Measurements from ENCODE around the gene ZDHHC19.

ZDHHC19 gene

GRCh38 chr3:196156160-196156559, 55.0 kb downstream of the ZDHHC19 start:
- TF ChIP-seq CTCF (IDR thresholded peaks at IDR 0.05; ENCODE audit: low read length, missing control alignments) = no peak
- no peak for DNase-seq (ENCODE audit: low read depth)

GRCh38 chr3:196150481-196150880, 60.7 kb downstream of the ZDHHC19 start:
- no peak for TF ChIP-seq CTCF (IDR thresholded peaks at IDR 0.05; ENCODE audit: low read length, missing control alignments)
- DNase-seq (ENCODE audit: low read depth) = no peak
- no peak overlapping the region for H3K4me3 ChIP-seq (replicated peaks; ENCODE audit: low read depth, low read length)

More at GRCh38 chr3:196156160-196156559, 55.0 kb downstream of the ZDHHC19 start:
- H3K4me3 ChIP-seq (replicated peaks; ENCODE audit: low read depth, low read length) = no peak overlapping the region

- no peak for DNase-seq (ENCODE audit: low read depth)
- TF ChIP-seq CTCF (IDR thresholded peaks at IDR 0.05; ENCODE audit: low read length, missing control alignments) = no peak
- no peak overlapping the region for H3K4me3 ChIP-seq (replicated peaks; ENCODE audit: low read depth, low read length)
Measured at GRCh38 chr3:196149831-196150301, 61.3 kb downstream of the ZDHHC19 start.

- DNase-seq (ENCODE audit: low read depth) = no peak
- no peak overlapping the region for H3K4me3 ChIP-seq (replicated peaks; ENCODE audit: low read depth, low read length)
- no peak for TF ChIP-seq CTCF (IDR thresholded peaks at IDR 0.05; ENCODE audit: low read length, missing control alignments)
Measured at GRCh38 chr3:196149375-196149774, 61.8 kb downstream of the ZDHHC19 start.

All from fibroblast of pulmonary artery (primary cell).